Keratinocyte (primary cell): Measurements from ENCODE around the gene SEC22A. TPM values are rescaled to one million over a fixed set of nuclear protein-coding genes. Genes with fewer than 3 reads are reported as not detected.

Experiments used
- DNase-seq: peaks from one replicate; pipeline ENCODE4 v3.0.0-alpha.2; 2011; ENCODE audit warnings: low read depth, missing footprints, low spot score
- FAIRE-seq: peaks from 2 replicates; lab custom pipeline; 2011; peaks lifted over from hg19 to GRCh38; lab: Jason Lieb, UNC
- H2AFZ ChIP-seq: 2 replicates; pipeline ENCODE4 v1.6.0; 2012; ENCODE audit warnings: low read length, control low read depth, inconsistent platforms; ENCODE audit not compliant: control insufficient read depth
- H3K27ac ChIP-seq: 2 replicates; pipeline ENCODE4 v1.5.1; 2011; ENCODE audit warnings: low read length; ENCODE audit not compliant: control insufficient read depth, insufficient read depth
- H3K27me3 ChIP-seq: 3 replicates; pipeline ENCODE4 v1.6.0; 2011; ENCODE audit warnings: low read length; ENCODE audit not compliant: control insufficient read depth, insufficient read depth; ENCODE audit errors: extremely low read depth
- H3K36me3 ChIP-seq, 2 experiments: 2 replicates in 1 of 2; 3 replicates in 1 of 2; pipeline ENCODE4 v1.5.1; 2011; ENCODE audit warnings: low read length in 2 of 2, mild to moderate bottlenecking in 1 of 2; ENCODE audit not compliant: control insufficient read depth in 2 of 2, insufficient read depth in 2 of 2; ENCODE audit errors: extremely low read depth in 1 of 2
- H3K4me1 ChIP-seq: 3 replicates; pipeline ENCODE4 v1.5.1; 2011; ENCODE audit warnings: low read length; ENCODE audit not compliant: control insufficient read depth, insufficient read depth; ENCODE audit errors: extremely low read depth
- H3K4me2 ChIP-seq: 3 replicates; pipeline ENCODE4 v1.6.0; 2011; ENCODE audit warnings: low read depth, low read length; ENCODE audit not compliant: control insufficient read depth, insufficient read depth; ENCODE audit errors: extremely low read depth
- H3K4me3 ChIP-seq, 3 experiments: fragments of 200-600 bp in 1 of 3; sonication (generic) in 1 of 3; 2 replicates in 2 of 3; 3 replicates in 1 of 3; pipeline ENCODE4 v1.5.1; 2011 to 2016; ENCODE audit warnings: low read length in 3 of 3, mild to moderate bottlenecking in 3 of 3, control low read depth in 2 of 3, inconsistent platforms in 1 of 3, low read depth in 1 of 3, mixed read lengths in 1 of 3, mixed run types in 1 of 3, moderate library complexity in 1 of 3; ENCODE audit not compliant: control insufficient read depth in 2 of 3, insufficient read depth in 2 of 3; ENCODE audit errors: extremely low read depth in 1 of 3
- H3K79me2 ChIP-seq: 2 replicates; pipeline ENCODE4 v1.6.0; 2012; ENCODE audit warnings: low read length; ENCODE audit not compliant: control insufficient read depth, insufficient read depth
- H3K9ac ChIP-seq: 3 replicates; pipeline ENCODE4 v1.6.0; 2011; ENCODE audit warnings: low read length; ENCODE audit not compliant: control insufficient read depth, insufficient read depth; ENCODE audit errors: extremely low read depth
- H3K9me1 ChIP-seq: 3 replicates; pipeline ENCODE4 v1.6.0; 2011; ENCODE audit warnings: low read length; ENCODE audit not compliant: control insufficient read depth, insufficient read depth; ENCODE audit errors: extremely low read depth
- H3K9me3 ChIP-seq: 2 replicates; pipeline ENCODE4 v1.5.1; 2012; ENCODE audit warnings: low read depth, low read length; ENCODE audit not compliant: control insufficient read depth
- H4K20me1 ChIP-seq: 3 replicates; pipeline ENCODE4 v1.6.0; 2011; ENCODE audit warnings: low read length; ENCODE audit not compliant: control insufficient read depth, insufficient read depth; ENCODE audit errors: extremely low read depth
- CTCF ChIP-seq, 3 experiments: IDR thresholded peaks in 1 of 3; conservative IDR thresholded peaks in 1 of 3; optimal IDR thresholded peaks in 1 of 3; 2 replicates in 2 of 3; 3 replicates in 1 of 3; pipeline versions ENCODE3 to v1.5.1; 2011; ENCODE audit warnings: low read length in 3 of 3, mild to moderate bottlenecking in 3 of 3, moderate library complexity in 2 of 3, control low read depth in 1 of 3, inconsistent platforms in 1 of 3; ENCODE audit not compliant: insufficient read depth in 2 of 3; ENCODE audit errors: extremely low read depth in 1 of 3
- EZH2 ChIP-seq: IDR thresholded peaks from one replicate; pipeline ENCODE4 v1.6.1; 2012; ENCODE audit warnings: inconsistent platforms, mild to moderate bottlenecking, low read length, moderate library complexity
- dilution Hi-C: fragments of 300-500 bp; cut with MboI; formaldehyde crosslinking; loops from one replicate; pipeline ENCODE4 v1.7.0; 2020; ENCODE audit warnings: low sequenced_read_pairs; ENCODE audit not compliant: extremely low pct_ligation_motif_present
- polyA minus RNA-seq, 3 experiments: library from RNA; depleted of rRNA, polyadenylated mRNA; stranded (reverse); fragments of >200 nt; gene quantifications; 1 replicate in 1 of 3; 2 replicates in 1 of 3; 3 replicates in 1 of 3; pipeline ENCODE4 v1.2.3, GENCODE V29; 2011
- polyA plus RNA-seq, 5 experiments: library from polyadenylated mRNA; depleted of rRNA in 3 of 5; stranded (reverse) in 3 of 5; stranded (forward) in 1 of 5; unstranded in 1 of 5; fragments of >200 nt; gene quantifications; 1 replicate in 1 of 5; 2 replicates in 3 of 5; 3 replicates in 1 of 5; pipeline versions ENCODE4 v1.2.1 to v1.2.3, GENCODE V29; 2011 to 2012; ENCODE audit warnings: missing spikeins in 2 of 5, low read depth in 1 of 5, low replicate concordance in 1 of 5

Gene SEC22A
- polyA plus RNA-seq, result 26.1 to 32.9 TPM (median 32.8 TPM) in 3 replicates
- 10.4 TPM for polyA plus RNA-seq (2011; ENCODE audit: low read depth)
- polyA plus RNA-seq (2011; cell fraction: cytosol; rRNA removed), result 11.2 and 27.1 TPM in 2 replicates
- 35.0 and 45.1 TPM in 2 replicates for polyA plus RNA-seq (2011; cell fraction: nucleus; rRNA removed)
- 19.8 and 25.5 TPM in 2 replicates for polyA plus RNA-seq (2012; ENCODE audit: low replicate concordance)
- polyA minus RNA-seq, result 3.9 to 27.0 TPM (median 25.8 TPM) in 3 replicates
- 12.5 TPM for polyA minus RNA-seq (2011; cell fraction: cytosol; rRNA and poly(A)+ RNA removed)
- polyA minus RNA-seq (2011; cell fraction: nucleus; rRNA and poly(A)+ RNA removed), result 18.1 and 32.4 TPM in 2 replicates

- peak; percentile 93 for FAIRE-seq
- Histone ChIP-seq H3K4me3 (peak within 1 kb of the TSS; percentile 81 to 92 (median 83)), H3K36me3 (no peaks in the 10 kb centered on the region), H3K4me2 (peak within 1 kb of the TSS; percentile 98), H3K9me3 (no peaks in the 10 kb centered on the region), H3K9me1 (no peaks in the 10 kb centered on the region), H3K27me3 (no peaks in the 10 kb centered on the region), H3K4me1 (peaks cover 17% of the 10 kb centered on the region), H3K27ac (peak within 1 kb of the TSS; percentile 80), H4K20me1 (no peaks in the 10 kb centered on the region), H2AFZ (peak within 1 kb of the TSS; percentile 94), H3K79me2 (peaks cover 29% of the 10 kb centered on the region), H3K9ac (peak within 1 kb of the TSS; percentile 92)
- dilution Hi-C loops, result no loop called here
- TF ChIP-seq CTCF (optimal IDR thresholded peaks at IDR 0.05 in 1 of 3, IDR thresholded peaks at IDR 0.05 in 1 of 3, conservative IDR thresholded peaks at IDR 0.05 in 1 of 3; ENCODE audit: extremely low read depth in 1 of 3, insufficient read depth in 2 of 3, low read length in 3 of 3) (no peak), EZH2 (no peak)
- DNase-seq, result peak; percentile 63
These were observed at the start of gene SEC22A for GRCh38 chr3:123201557-123202427. Gene SEC22A, plus strand, starts transcription at chr3:123201943. Its CDS starts 7,275 bp downstream, at chr3:123209218.

- no peaks in the 10 kb centered on the region for H3K27me3 ChIP-seq
- H3K27ac ChIP-seq, result no peak overlapping the region
- DNase-seq (no peak), FAIRE-seq (no peak)
- no peaks in the 10 kb centered on the region for H3K9me3 ChIP-seq
- H4K20me1 ChIP-seq, result no peaks in the 10 kb centered on the region
- no peak overlapping the region for H3K4me2 ChIP-seq
- no peaks in the 10 kb centered on the region for H3K79me2 ChIP-seq
- H3K4me3 ChIP-seq, result no peak overlapping the region
- no peaks in the 10 kb centered on the region for H3K9me1 ChIP-seq
- dilution Hi-C loops, result no loop called here
- peaks cover 42 to 52% of the 10 kb centered on the region in 2 experiments for H3K36me3 ChIP-seq
- no peak overlapping the region for H2AFZ ChIP-seq
- TF ChIP-seq EZH2 (no peak), CTCF (optimal IDR thresholded peaks at IDR 0.05 in 1 of 3, IDR thresholded peaks at IDR 0.05 in 1 of 3, conservative IDR thresholded peaks at IDR 0.05 in 1 of 3; ENCODE audit: extremely low read depth in 1 of 3, insufficient read depth in 2 of 3, low read length in 3 of 3) (no peak)
- H3K9ac ChIP-seq, result no peak overlapping the region
- H3K4me1 ChIP-seq, result no peaks in the 10 kb centered on the region
These were observed 49.1 kb upstream of the SEC22A start for GRCh38 chr3:123152687-123153086.
